Central memory CD8-positive, alpha-beta T cell (primary cell): ENCODE data around the gene MAMDC2.

Source experiments
- ATAC-seq: fragments of 150-1000 bp; cut with Tn5 transposase; replicated peaks from 2 replicates; pipeline ENCODE4 v1.10.0; 2022; ENCODE audit warnings: mild to moderate bottlenecking, moderate FRiP score, moderate number of reproducible peaks; ENCODE audit not compliant: poor library complexity, severe bottlenecking; ENCODE audit errors: extremely low read depth
- DNase-seq, 2 donors: peaks; one replicate each; pipeline ENCODE4 v3.0.0; 2021; ENCODE audit warnings: low spot score in 2 of 2
- H3K27ac Mint-ChIP-seq: one replicate; pipeline ENCODE4 v1.8.0; 2022; ENCODE audit warnings: low read depth, mild to moderate bottlenecking, moderate library complexity, mixed read lengths
- H3K27me3 Mint-ChIP-seq: one replicate; pipeline ENCODE4 v1.8.0; 2022; ENCODE audit warnings: mixed read lengths
- H3K36me3 Mint-ChIP-seq: one replicate; pipeline ENCODE4 v1.8.0; 2022; ENCODE audit warnings: mild to moderate bottlenecking, moderate library complexity, mixed read lengths; ENCODE audit not compliant: insufficient read depth
- H3K4me1 Mint-ChIP-seq: one replicate; pipeline ENCODE4 v1.8.0; 2022; ENCODE audit warnings: mixed read lengths
- H3K4me3 Mint-ChIP-seq: one replicate; pipeline ENCODE4 v1.8.0; 2022; ENCODE audit warnings: mild to moderate bottlenecking, moderate library complexity, mixed read lengths
- H3K9me3 Mint-ChIP-seq: one replicate; pipeline ENCODE4 v1.8.0; 2022; ENCODE audit warnings: mixed read lengths

MAMDC2 gene, protein sequence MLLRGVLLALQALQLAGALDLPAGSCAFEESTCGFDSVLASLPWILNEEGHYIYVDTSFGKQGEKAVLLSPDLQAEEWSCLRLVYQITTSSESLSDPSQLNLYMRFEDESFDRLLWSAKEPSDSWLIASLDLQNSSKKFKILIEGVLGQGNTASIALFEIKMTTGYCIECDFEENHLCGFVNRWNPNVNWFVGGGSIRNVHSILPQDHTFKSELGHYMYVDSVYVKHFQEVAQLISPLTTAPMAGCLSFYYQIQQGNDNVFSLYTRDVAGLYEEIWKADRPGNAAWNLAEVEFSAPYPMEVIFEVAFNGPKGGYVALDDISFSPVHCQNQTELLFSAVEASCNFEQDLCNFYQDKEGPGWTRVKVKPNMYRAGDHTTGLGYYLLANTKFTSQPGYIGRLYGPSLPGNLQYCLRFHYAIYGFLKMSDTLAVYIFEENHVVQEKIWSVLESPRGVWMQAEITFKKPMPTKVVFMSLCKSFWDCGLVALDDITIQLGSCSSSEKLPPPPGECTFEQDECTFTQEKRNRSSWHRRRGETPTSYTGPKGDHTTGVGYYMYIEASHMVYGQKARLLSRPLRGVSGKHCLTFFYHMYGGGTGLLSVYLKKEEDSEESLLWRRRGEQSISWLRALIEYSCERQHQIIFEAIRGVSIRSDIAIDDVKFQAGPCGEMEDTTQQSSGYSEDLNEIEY

DNA sequence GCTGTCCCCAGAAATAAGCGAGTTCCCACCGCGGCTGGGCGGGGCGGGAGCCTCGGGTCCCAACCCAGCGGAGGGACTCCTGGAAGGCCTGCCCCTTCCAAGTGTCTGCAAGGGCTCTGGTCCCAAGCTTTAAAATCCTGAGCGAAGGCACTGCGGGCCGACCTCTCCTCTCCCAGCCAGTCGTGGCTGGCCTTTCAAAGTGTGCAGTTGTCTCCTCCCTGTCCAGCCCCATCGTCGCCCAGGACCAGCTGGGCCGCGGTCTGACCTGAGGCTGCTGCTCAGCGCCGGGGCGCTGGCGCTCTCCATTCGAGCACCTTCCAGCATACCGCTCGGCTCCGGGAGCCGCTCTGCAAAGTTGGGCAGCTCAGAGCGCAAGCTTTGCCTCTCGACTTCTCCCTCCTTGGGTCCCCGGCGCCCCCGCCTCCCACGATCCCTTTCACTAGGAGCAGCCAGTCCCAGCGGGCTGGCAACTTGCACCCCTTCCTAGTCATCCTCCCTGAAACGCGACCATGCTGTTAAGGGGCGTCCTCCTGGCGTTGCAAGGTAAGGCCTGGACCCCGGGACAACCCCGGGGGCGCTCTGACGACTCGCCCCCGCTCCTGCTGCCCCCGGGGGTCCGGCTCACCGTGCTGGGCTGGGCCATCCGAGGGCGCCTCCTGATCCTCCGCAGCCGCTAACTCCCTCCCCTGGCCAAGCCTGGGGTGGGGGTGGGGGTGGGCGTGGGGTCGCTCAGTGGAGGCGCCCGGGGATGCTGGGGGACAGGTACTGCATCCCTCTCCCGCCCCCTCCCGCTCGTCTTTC is at the start of gene MAMDC2:
MAMDC2 (plus strand) TSS at position 160 of the 801 bp plus-strand sequence; CDS start at position 510, 350 bp downstream.
- Mint-ChIP-seq H3K27me3 (peaks cover 92% of the 10 kb centered on the region), H3K4me3 (peak within 1 kb of the TSS; percentile 58)
- no peak for DNase-seq

DNA sequence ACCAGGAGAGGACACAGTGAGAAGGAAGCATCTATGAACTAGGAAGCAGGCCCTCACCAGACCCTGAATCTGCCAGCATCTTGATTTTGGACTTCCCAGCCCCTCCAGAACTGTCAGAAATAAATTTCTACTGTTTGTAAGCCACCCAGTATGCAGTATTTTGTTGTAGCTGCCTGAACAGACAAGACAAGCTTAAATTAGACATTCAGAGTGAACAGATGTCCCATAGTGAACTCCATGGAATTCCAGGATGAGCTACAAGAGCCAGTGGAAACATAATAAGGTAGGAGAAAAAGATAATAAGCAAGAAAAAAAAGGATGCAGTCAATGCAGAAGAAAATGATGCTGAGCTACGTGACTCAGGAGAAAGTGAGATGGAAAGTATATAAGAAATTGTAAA is 47.8 kb upstream of the MAMDC2 start:
- no peak for DNase-seq
- Mint-ChIP-seq H3K9me3 (no peaks in the 10 kb centered on the region), H3K4me3 (no peak overlapping the region), H3K4me1 (no peaks in the 10 kb centered on the region), H3K27ac (no peak overlapping the region), H3K36me3 (no peaks in the 10 kb centered on the region), H3K27me3 (peaks cover 18% of the 10 kb centered on the region)
- no peak for ATAC-seq

More for the DNA sequence above, at the start of gene MAMDC2:
- H3K36me3 Mint-ChIP-seq, result no peaks in the 10 kb centered on the region
- H3K4me1 Mint-ChIP-seq, result peaks cover 8% of the 10 kb centered on the region
- ATAC-seq, result peak; percentile 19
- H3K9me3 Mint-ChIP-seq, result no peaks in the 10 kb centered on the region
- H3K27ac Mint-ChIP-seq, result no peak within 1 kb of the TSS

DNA sequence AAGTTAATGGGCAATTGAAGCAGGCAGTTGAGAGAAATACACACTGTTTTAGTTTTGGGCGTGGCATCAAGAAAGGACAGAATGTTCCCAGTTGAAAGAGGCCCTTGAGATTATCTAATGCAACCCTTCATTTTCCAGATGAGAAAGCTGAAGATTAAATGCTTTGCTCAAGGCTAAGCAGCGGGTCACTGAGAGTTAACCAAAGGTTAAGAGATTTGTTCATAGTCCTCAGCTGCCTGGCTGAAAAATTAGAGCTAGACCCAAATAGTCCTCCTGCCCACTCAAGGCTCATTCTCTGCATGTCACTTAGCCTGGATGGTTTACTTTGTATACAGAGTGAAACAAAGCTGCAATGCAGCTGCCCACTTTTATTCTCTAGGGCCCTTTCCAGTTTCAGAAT is 46.7 kb upstream of the MAMDC2 start:
- H3K4me3 Mint-ChIP-seq, result no peak overlapping the region
- H3K27me3 Mint-ChIP-seq, result peaks cover 13% of the 10 kb centered on the region
- ATAC-seq (no peak), DNase-seq (no peak)
- H3K36me3 Mint-ChIP-seq, result no peaks in the 10 kb centered on the region
- H3K4me1 Mint-ChIP-seq, result no peaks in the 10 kb centered on the region
- no peak overlapping the region for H3K27ac Mint-ChIP-seq
- no peaks in the 10 kb centered on the region for H3K9me3 Mint-ChIP-seq

DNA sequence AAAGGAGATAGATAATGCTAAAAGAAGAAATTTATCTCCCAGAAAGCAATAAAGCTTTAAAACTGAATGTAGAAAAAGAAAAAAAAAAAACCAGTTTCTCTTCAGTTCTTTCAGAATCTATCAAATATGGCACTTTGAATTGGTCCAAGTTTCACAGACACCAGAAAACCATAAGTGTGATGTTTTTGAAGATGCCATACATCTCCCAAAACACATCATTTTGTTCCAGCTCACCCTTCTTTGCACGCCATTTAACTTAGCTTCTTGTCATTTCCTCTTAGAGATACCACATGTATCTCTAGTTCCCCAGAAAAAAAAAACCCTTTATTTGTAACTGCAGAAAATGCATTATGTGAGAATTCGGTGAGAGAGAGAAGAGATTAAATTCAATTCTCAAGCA is 46.1 kb upstream of the MAMDC2 start:
- H3K4me3 Mint-ChIP-seq, result no peak overlapping the region
- ATAC-seq (no peak), DNase-seq (no peak)
- no peaks in the 10 kb centered on the region for H3K9me3 Mint-ChIP-seq
- no peak overlapping the region for H3K27ac Mint-ChIP-seq
- no peaks in the 10 kb centered on the region for H3K4me1 Mint-ChIP-seq
- H3K27me3 Mint-ChIP-seq, result peaks cover 9% of the 10 kb centered on the region
- H3K36me3 Mint-ChIP-seq, result no peaks in the 10 kb centered on the region

DNA sequence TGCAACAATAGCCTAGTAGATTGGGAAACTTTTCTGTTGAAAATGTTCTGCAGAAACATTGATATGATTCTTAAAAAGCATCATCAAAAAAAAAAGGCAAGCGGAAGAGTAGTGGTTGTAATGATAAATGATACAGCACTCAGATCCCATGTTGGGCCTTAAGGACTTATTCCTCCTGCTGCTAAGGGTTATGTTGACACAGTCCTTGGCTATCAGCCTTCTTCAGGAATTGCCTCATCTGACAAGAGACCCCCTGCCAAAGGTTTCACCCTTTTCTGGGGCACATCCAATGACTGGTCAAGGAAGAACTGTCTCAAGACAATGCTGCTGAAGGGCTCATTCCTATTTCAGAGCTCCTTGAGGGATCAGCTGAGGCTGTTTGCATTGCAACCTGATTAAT is 44.3 kb upstream of the MAMDC2 start:
- H3K4me3 Mint-ChIP-seq, result no peak overlapping the region
- peaks cover 4% of the 10 kb centered on the region for H3K27me3 Mint-ChIP-seq
- DNase-seq (no peak), ATAC-seq (no peak)
- H3K9me3 Mint-ChIP-seq, result no peaks in the 10 kb centered on the region
- H3K4me1 Mint-ChIP-seq, result no peaks in the 10 kb centered on the region
- no peak overlapping the region for H3K27ac Mint-ChIP-seq
- H3K36me3 Mint-ChIP-seq, result no peaks in the 10 kb centered on the region

DNA sequence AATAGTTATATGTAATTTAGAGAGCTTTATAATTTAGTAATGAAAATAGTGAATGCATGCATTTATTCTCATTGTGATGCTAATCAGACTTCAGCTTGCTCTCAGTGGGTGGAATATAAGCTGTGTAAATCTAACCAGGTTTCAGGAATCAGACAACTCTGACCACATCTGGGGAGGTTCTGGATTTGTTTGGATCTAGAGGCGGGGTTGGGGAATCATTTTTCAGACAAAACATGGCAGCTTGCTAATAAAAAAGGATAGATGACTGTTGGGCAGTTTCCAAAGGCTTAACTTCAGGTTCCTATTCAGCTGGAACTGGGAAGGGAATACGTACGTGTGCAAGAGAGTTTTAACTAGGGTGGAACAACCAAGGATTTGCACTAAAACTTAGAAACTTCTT is 43.2 kb upstream of the MAMDC2 start:
- peaks cover 3% of the 10 kb centered on the region for H3K27me3 Mint-ChIP-seq
- ATAC-seq, result no peak
- no peaks in the 10 kb centered on the region for H3K9me3 Mint-ChIP-seq
- H3K4me3 Mint-ChIP-seq, result no peak overlapping the region
- DNase-seq, result no peak
- H3K4me1 Mint-ChIP-seq, result no peaks in the 10 kb centered on the region
- no peak overlapping the region for H3K27ac Mint-ChIP-seq
- H3K36me3 Mint-ChIP-seq, result no peaks in the 10 kb centered on the region

DNA sequence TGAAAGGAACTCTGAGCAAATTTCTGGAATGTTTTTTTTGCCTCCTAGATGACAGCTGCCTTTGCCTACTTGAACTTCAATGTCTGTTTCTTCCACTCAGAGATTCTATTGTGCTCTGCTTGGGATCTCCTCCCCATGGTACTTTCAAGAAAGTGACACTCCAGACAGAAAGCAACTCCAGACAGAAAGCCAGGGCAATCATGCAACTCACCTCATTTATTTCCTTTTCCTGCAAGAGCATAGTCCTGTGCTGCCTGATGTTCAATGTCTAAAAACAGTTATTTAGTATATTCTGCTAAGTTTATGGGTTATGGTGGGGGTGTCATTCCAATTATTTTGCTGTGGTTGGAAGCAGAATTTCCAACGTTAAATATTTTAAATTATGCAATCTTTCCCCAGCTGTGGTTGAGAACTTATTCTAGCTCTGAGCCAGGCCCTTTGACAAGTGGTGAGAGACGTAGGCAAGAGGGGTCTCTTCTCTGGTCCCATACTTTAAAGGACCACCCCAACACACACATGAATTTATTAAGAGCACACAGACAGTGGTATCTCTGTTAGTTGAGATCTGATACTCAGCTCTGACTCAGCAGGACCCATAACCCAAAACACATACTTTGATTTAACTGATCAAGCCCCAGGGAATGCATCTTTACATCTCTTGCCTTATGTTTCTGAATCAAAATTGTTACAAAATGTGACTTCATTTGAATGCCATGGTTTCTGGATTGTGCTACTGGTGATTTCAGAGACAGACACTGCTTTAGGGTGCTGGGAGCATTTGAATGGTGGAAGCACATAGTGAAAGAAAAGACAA is 39.5 kb upstream of the MAMDC2 start:
- DNase-seq, result no peak
- Mint-ChIP-seq H3K36me3 (no peaks in the 10 kb centered on the region), H3K27me3 (peaks cover 27% of the 10 kb centered on the region), H3K4me3 (no peak overlapping the region), H3K27ac (no peak overlapping the region), H3K9me3 (no peaks in the 10 kb centered on the region), H3K4me1 (no peaks in the 10 kb centered on the region)
- ATAC-seq, result no peak

DNA sequence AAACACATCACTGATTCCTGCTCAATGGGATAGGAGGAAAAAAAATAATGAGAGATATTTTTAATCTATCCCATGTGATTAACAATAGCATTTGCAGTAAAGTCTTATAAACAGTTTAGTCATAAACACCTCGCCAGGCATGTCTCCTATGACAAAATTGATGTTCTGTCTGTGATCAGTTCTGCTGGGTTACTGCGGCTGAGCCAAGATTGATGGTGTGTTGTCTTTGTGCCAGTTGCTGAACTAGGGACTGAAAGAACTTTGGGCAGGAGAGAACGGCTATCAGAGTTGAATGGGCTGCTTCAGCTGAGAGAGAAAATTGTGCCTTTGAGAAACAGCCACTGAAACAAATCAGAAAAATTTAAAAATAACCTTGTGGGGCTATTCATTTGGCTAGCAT is 37.3 kb upstream of the MAMDC2 start:
- H3K36me3 Mint-ChIP-seq, result no peaks in the 10 kb centered on the region
- DNase-seq (no peak), ATAC-seq (no peak)
- no peak overlapping the region for H3K27ac Mint-ChIP-seq
- H3K4me3 Mint-ChIP-seq, result no peak overlapping the region
- no peaks in the 10 kb centered on the region for H3K9me3 Mint-ChIP-seq
- peaks cover 27% of the 10 kb centered on the region for H3K27me3 Mint-ChIP-seq
- H3K4me1 Mint-ChIP-seq, result no peaks in the 10 kb centered on the region

DNA sequence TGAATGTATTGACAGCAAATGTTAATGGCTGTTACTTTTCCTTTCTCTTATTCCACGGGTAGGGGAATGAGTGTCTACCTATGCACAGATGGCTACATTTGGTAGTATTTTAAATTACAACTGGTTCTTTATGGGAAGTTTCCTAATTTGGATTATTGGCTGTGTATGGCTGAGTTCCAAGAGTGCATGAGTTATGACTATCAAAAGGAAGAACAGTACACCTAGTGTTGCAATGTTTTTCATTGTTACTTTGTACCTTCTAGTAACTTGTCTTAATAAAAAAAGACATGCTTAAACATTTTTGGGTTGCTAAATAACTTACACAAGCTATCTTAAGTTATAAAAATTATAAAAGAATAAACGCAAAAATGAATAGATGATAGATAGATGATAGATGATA is 35.8 kb upstream of the MAMDC2 start:
- no peak for ATAC-seq
- no peak overlapping the region for H3K4me3 Mint-ChIP-seq
- H3K9me3 Mint-ChIP-seq, result no peaks in the 10 kb centered on the region
- H3K27me3 Mint-ChIP-seq, result peaks cover 27% of the 10 kb centered on the region
- no peaks in the 10 kb centered on the region for H3K4me1 Mint-ChIP-seq
- no peak overlapping the region for H3K27ac Mint-ChIP-seq
- DNase-seq, result no peak
- H3K36me3 Mint-ChIP-seq, result no peaks in the 10 kb centered on the region

DNA sequence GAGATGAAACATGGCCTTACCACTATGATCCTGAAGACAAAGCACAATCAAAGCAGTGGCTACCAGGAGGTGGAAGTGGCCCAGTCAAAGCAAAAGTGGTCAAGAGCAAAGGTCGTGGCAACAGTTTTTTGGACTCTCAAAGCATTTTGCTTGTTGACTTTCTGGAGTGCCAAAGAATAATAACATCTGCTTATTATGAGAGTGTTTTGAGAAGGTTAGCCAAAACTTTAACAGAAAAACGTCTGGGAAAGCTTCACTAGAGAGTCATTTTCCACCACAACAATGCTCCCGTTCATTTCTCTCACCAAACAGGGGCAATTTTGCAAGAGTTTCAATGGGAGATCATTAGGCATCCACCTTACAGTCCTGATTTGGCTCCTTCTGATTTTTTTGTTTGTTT is 33.6 kb upstream of the MAMDC2 start:
- Mint-ChIP-seq H3K4me3 (no peak overlapping the region), H3K36me3 (no peaks in the 10 kb centered on the region), H3K4me1 (no peaks in the 10 kb centered on the region), H3K27me3 (peaks cover 27% of the 10 kb centered on the region), H3K27ac (no peak overlapping the region), H3K9me3 (no peaks in the 10 kb centered on the region)
- no peak for ATAC-seq
- DNase-seq, result no peak

DNA sequence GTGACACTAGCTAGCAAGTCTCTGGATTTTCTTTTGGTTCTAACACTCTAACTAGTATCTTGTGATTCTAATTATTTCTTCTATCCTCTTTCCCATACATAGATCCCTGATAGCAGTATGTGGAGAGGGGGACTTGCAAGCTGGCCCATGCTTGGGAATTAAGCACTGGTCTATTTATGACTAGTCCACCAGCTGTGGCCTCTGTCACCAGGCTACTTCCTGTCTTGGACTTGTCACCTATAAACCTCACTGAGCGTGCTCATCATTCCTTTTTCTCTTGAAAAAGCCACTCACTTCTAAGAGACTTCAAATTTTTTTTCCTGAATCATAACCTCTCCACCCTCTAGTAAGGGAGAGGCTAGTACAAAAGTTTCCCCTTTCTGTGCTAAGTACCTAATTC is 32.3 kb upstream of the MAMDC2 start:
- no peak for ATAC-seq
- DNase-seq, result no peak
- Mint-ChIP-seq H3K27ac (no peak overlapping the region), H3K27me3 (peaks cover 28% of the 10 kb centered on the region), H3K36me3 (no peaks in the 10 kb centered on the region), H3K4me1 (no peaks in the 10 kb centered on the region), H3K4me3 (no peak overlapping the region), H3K9me3 (no peaks in the 10 kb centered on the region)

DNA sequence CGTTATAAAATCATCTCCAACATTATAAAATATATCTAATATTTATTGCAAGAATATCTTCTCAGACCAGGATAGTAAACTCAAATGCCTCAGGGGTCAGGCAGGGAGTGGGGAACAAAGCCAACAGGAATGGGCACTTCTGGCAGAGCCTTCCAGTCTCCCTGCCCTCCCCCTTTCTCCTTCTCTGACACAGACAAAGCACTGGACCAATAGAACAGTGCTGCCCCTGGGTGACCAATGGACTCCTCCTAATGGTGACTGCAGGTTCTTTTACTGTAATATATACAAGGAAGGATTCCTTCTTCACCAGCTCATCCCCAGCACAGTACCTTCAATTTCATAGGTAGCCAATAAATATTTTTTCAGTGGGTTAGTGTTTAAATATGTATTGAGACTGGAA is 31.1 kb upstream of the MAMDC2 start:
- Mint-ChIP-seq H3K27me3 (peaks cover 18% of the 10 kb centered on the region), H3K4me3 (no peak overlapping the region), H3K27ac (no peak overlapping the region), H3K9me3 (no peaks in the 10 kb centered on the region), H3K36me3 (no peaks in the 10 kb centered on the region), H3K4me1 (no peaks in the 10 kb centered on the region)
- ATAC-seq (no peak), DNase-seq (no peak)
